Stimulated activated CD8-positive, alpha-beta memory T cell treated with anti-CD3 and anti-CD28 coated beads, Interleukin-15, amount 100 ng/mL, for 4 hours (primary cell): ENCODE results near the gene GRIK2.

Experiments
- DNase-seq, 2 donors: peaks; one replicate each; pipeline ENCODE4 v3.0.0-alpha.2; 2020; ENCODE audit warnings: low read depth in 2 of 2

GRIK2 gene

GRCh38 chr6:101400326-101401135 lies 7.0 kb downstream of the GRIK2 start:
- DNase-seq: no peak

GRCh38 chr6:101401171-101401570 lies 7.7 kb downstream of the GRIK2 start:
- no peak for DNase-seq

- DNase-seq: no peak
Measured at GRCh38 chr6:101401792-101402621, 8.5 kb downstream of the GRIK2 start.

GRCh38 chr6:101402622-101403031 lies 9.1 kb downstream of the GRIK2 start:
- no peak for DNase-seq

- DNase-seq: no peak
Measured at GRCh38 chr6:101403216-101403945, 9.9 kb downstream of the GRIK2 start.

- no peak for DNase-seq
Measured at GRCh38 chr6:101404775-101405174, 11.3 kb downstream of the GRIK2 start.

- DNase-seq: no peak
Measured at GRCh38 chr6:101413773-101414172, 20.3 kb downstream of the GRIK2 start.

- DNase-seq: no peak
Measured at GRCh38 chr6:101417900-101418299, 24.4 kb downstream of the GRIK2 start.

GRCh38 chr6:101422251-101422650 lies 28.7 kb downstream of the GRIK2 start:
- no peak for DNase-seq

- no peak for DNase-seq
Measured at GRCh38 chr6:101422811-101423210, 29.3 kb downstream of the GRIK2 start.

- no peak for DNase-seq
Measured at GRCh38 chr6:101429270-101429669, 35.8 kb downstream of the GRIK2 start.

GRCh38 chr6:101429845-101430244 lies 36.3 kb downstream of the GRIK2 start:
- DNase-seq: no peak

- DNase-seq: no peak
Measured at GRCh38 chr6:101433141-101433540, 39.6 kb downstream of the GRIK2 start.

GRCh38 chr6:101434601-101435000 lies 41.1 kb downstream of the GRIK2 start:
- DNase-seq: no peak

GRCh38 chr6:101435038-101435437 lies 41.5 kb downstream of the GRIK2 start:
- no peak for DNase-seq

- DNase-seq: no peak
Measured at GRCh38 chr6:101439790-101440189, 46.3 kb downstream of the GRIK2 start.

- DNase-seq: no peak
Measured at GRCh38 chr6:101443315-101443714, 49.8 kb downstream of the GRIK2 start.

- no peak for DNase-seq
Measured at GRCh38 chr6:101444717-101445116, 51.2 kb downstream of the GRIK2 start.

- DNase-seq: no peak
Measured at GRCh38 chr6:101445527-101445926, 52.0 kb downstream of the GRIK2 start.

- DNase-seq: no peak
Measured at GRCh38 chr6:101450901-101451300, 57.4 kb downstream of the GRIK2 start.

- DNase-seq: no peak
Measured at GRCh38 chr6:101451981-101452380, 58.5 kb downstream of the GRIK2 start.

- no peak for DNase-seq
Measured at GRCh38 chr6:101453221-101453620, 59.7 kb downstream of the GRIK2 start.
